ENCODE measurements around the gene RFNG.

- TF ChIP-seq CTCF (IDR thresholded peaks at IDR 0.05) = no peak
- no peak for TF ChIP-seq POLR2A (IDR thresholded peaks at IDR 0.05)
These were observed 42.2 kb downstream of the RFNG start for GRCh38 chr17:82009413-82009812.
